IPS-18a (cell line): Measurements from ENCODE around the gene LCNL1.

Experiments
- H3K27ac ChIP-seq: one replicate; pipeline ENCODE4 v1.5.1; 2013; ENCODE audit warnings: low read length
- H3K27me3 ChIP-seq: one replicate; pipeline ENCODE4 v1.6.1; 2013; ENCODE audit warnings: mild to moderate bottlenecking, low read length; ENCODE audit not compliant: control insufficient read depth, insufficient read depth
- H3K36me3 ChIP-seq: one replicate; pipeline ENCODE4 v1.6.1; 2013; ENCODE audit warnings: low read depth, low read length; ENCODE audit not compliant: control insufficient read depth
- H3K4me1 ChIP-seq: one replicate; pipeline ENCODE4 v1.6.1; 2013; ENCODE audit warnings: low read depth, low read length; ENCODE audit not compliant: control insufficient read depth
- H3K4me3 ChIP-seq: one replicate; pipeline ENCODE4 v1.5.1; 2013; ENCODE audit warnings: low read length
- H3K9ac ChIP-seq: one replicate; pipeline ENCODE4 v1.6.1; 2013; ENCODE audit warnings: mild to moderate bottlenecking, low read length, moderate library complexity
- H3K9me3 ChIP-seq: one replicate; pipeline ENCODE4 v1.6.1; 2013; ENCODE audit warnings: low read depth, low read length; ENCODE audit not compliant: control insufficient read depth

The LCNL1 gene

GRCh38 chr9:137013571-137013940 is 30.8 kb downstream of the LCNL1 start:
- Histone ChIP-seq H3K9ac (no peak overlapping the region), H3K36me3 (no peaks in the 10 kb centered on the region)

GRCh38 chr9:137014166-137014565 is 31.4 kb downstream of the LCNL1 start:
- Histone ChIP-seq H3K9ac (no peak overlapping the region), H3K36me3 (no peaks in the 10 kb centered on the region), H3K27ac (no peak overlapping the region), H3K27me3 (no peaks in the 10 kb centered on the region), H3K4me3 (no peak overlapping the region), H3K9me3 (no peaks in the 10 kb centered on the region), H3K4me1 (no peaks in the 10 kb centered on the region)

More at GRCh38 chr9:137013571-137013940, 30.8 kb downstream of the LCNL1 start:
- Histone ChIP-seq H3K4me1 (no peaks in the 10 kb centered on the region), H3K4me3 (no peak overlapping the region), H3K27me3 (no peaks in the 10 kb centered on the region), H3K9me3 (no peaks in the 10 kb centered on the region), H3K27ac (no peak overlapping the region)

GRCh38 chr9:137014776-137015539 is 32.2 kb downstream of the LCNL1 start:
- no peak overlapping the region for H3K4me3 ChIP-seq
- no peaks in the 10 kb centered on the region for H3K27me3 ChIP-seq
- no peaks in the 10 kb centered on the region for H3K36me3 ChIP-seq
- H3K4me1 ChIP-seq, result no peaks in the 10 kb centered on the region
- H3K27ac ChIP-seq, result no peak overlapping the region
- H3K9me3 ChIP-seq, result no peaks in the 10 kb centered on the region
- H3K9ac ChIP-seq, result no peak overlapping the region

- no peaks in the 10 kb centered on the region for H3K36me3 ChIP-seq
- H3K27me3 ChIP-seq, result no peaks in the 10 kb centered on the region
- H3K4me3 ChIP-seq, result no peak overlapping the region
Measured at GRCh38 chr9:137015540-137015930, 32.7 kb downstream of the LCNL1 start.

GRCh38 chr9:137015976-137016375 is 33.2 kb downstream of the LCNL1 start:
- no peak overlapping the region for H3K9ac ChIP-seq
- no peaks in the 10 kb centered on the region for H3K36me3 ChIP-seq
- H3K27me3 ChIP-seq, result no peaks in the 10 kb centered on the region

More at GRCh38 chr9:137015540-137015930, 32.7 kb downstream of the LCNL1 start:
- Histone ChIP-seq H3K27ac (no peak overlapping the region), H3K9ac (no peak overlapping the region), H3K4me1 (no peaks in the 10 kb centered on the region), H3K9me3 (no peaks in the 10 kb centered on the region)

GRCh38 chr9:137016436-137016835 is 33.6 kb downstream of the LCNL1 start:
- no peak overlapping the region for H3K4me3 ChIP-seq
- H3K36me3 ChIP-seq, result no peaks in the 10 kb centered on the region
- H3K9ac ChIP-seq, result no peak overlapping the region
- H3K9me3 ChIP-seq, result no peaks in the 10 kb centered on the region
- no peaks in the 10 kb centered on the region for H3K27me3 ChIP-seq
- no peaks in the 10 kb centered on the region for H3K4me1 ChIP-seq
- H3K27ac ChIP-seq, result no peak overlapping the region

More at GRCh38 chr9:137015976-137016375, 33.2 kb downstream of the LCNL1 start:
- Histone ChIP-seq H3K4me3 (no peak overlapping the region), H3K9me3 (no peaks in the 10 kb centered on the region), H3K4me1 (no peaks in the 10 kb centered on the region), H3K27ac (no peak overlapping the region)

- no peak overlapping the region for H3K4me3 ChIP-seq
- H3K36me3 ChIP-seq, result no peaks in the 10 kb centered on the region
- H3K9me3 ChIP-seq, result no peaks in the 10 kb centered on the region
- H3K27ac ChIP-seq, result no peak overlapping the region
- no peak overlapping the region for H3K9ac ChIP-seq
- H3K4me1 ChIP-seq, result no peaks in the 10 kb centered on the region
- no peaks in the 10 kb centered on the region for H3K27me3 ChIP-seq
Measured at GRCh38 chr9:137017071-137017470, 34.3 kb downstream of the LCNL1 start.

GRCh38 chr9:137017791-137018497 is 35.2 kb downstream of the LCNL1 start:
- H3K27me3 ChIP-seq, result no peaks in the 10 kb centered on the region
- H3K36me3 ChIP-seq, result no peaks in the 10 kb centered on the region
- no peak overlapping the region for H3K27ac ChIP-seq
- no peaks in the 10 kb centered on the region for H3K9me3 ChIP-seq
- no peaks in the 10 kb centered on the region for H3K4me1 ChIP-seq
- H3K9ac ChIP-seq, result no peak overlapping the region
- no peak overlapping the region for H3K4me3 ChIP-seq

- H3K9me3 ChIP-seq, result no peaks in the 10 kb centered on the region
- no peak overlapping the region for H3K9ac ChIP-seq
- no peak overlapping the region for H3K4me3 ChIP-seq
- no peaks in the 10 kb centered on the region for H3K36me3 ChIP-seq
- H3K27ac ChIP-seq, result no peak overlapping the region
- H3K27me3 ChIP-seq, result no peaks in the 10 kb centered on the region
- H3K4me1 ChIP-seq, result no peaks in the 10 kb centered on the region
Measured at GRCh38 chr9:137018761-137019559, 36.2 kb downstream of the LCNL1 start.

GRCh38 chr9:137019891-137020683 is 37.3 kb downstream of the LCNL1 start:
- H3K27me3 ChIP-seq, result no peaks in the 10 kb centered on the region
- H3K27ac ChIP-seq, result no peak overlapping the region
- H3K9ac ChIP-seq, result no peak overlapping the region
- no peaks in the 10 kb centered on the region for H3K4me1 ChIP-seq
- H3K36me3 ChIP-seq, result no peaks in the 10 kb centered on the region
- H3K4me3 ChIP-seq, result no peak overlapping the region
- no peaks in the 10 kb centered on the region for H3K9me3 ChIP-seq
